Measurements from ENCODE around the gene TCF4. TPM values are rescaled to one million over a fixed set of nuclear protein-coding genes. Genes with fewer than 3 reads are reported as not detected.

TCF4 gene
- total and polyA plus RNA-seq, 2 of the 13 experiments (the other 11 are each of a cell fraction or from before 2014, with no cell fraction given): not detected

GRCh38 chr18:55458456-55459203, 129.4 kb downstream of the TCF4 start (continued):
- TF ChIP-seq NFAT5 (CRISPR knock-in tag; IDR thresholded peaks at IDR 0.05): no peak
- no peak for TF ChIP-seq ZZZ3 (CRISPR knock-in tag; IDR thresholded peaks at IDR 0.05; ENCODE audit: borderline replicate concordance)
- no peak for TF ChIP-seq CBX1 (IDR thresholded peaks at IDR 0.05; ENCODE audit: low read depth)
- no peak for TF ChIP-seq CENPT (CRISPR knock-in tag; IDR thresholded peaks at IDR 0.05; ENCODE audit: low read depth)
- TF ChIP-seq SP2 (CRISPR knock-in tag; IDR thresholded peaks at IDR 0.05): no peak
- TF ChIP-seq ZBED4 (CRISPR knock-in tag; IDR thresholded peaks at IDR 0.05; ENCODE audit: borderline replicate concordance): no peak
- TF ChIP-seq XRCC5 (optimal IDR thresholded peaks at IDR 0.05; ENCODE audit: low read length): no peak
- TF ChIP-seq ATF1 (CRISPR knock-in tag; IDR thresholded peaks at IDR 0.05): no peak
- no peak for TF ChIP-seq KLF15 (CRISPR knock-in tag; IDR thresholded peaks at IDR 0.05; ENCODE audit: borderline replicate concordance)

All from HepG2 (cell line).